Stimulated activated CD4-positive, alpha-beta T cell treated with anti-CD3 and anti-CD28 coated beads, Interleukin-15, amount 100 ng/mL, for 48 hours (primary cell): ENCODE data around the gene TTLL7.
"Not testable (repeated sequence)": the region's sequence is repeated elsewhere in the genome, so short reads cannot be mapped to it uniquely, and the experiment has no call there.

Experiments used
- DNase-seq, 2 donors: peaks; one replicate each; pipeline ENCODE4 v3.0.0-alpha.2; 2020; ENCODE audit warnings: low read depth in 2 of 2

TTLL7 gene

DNA sequence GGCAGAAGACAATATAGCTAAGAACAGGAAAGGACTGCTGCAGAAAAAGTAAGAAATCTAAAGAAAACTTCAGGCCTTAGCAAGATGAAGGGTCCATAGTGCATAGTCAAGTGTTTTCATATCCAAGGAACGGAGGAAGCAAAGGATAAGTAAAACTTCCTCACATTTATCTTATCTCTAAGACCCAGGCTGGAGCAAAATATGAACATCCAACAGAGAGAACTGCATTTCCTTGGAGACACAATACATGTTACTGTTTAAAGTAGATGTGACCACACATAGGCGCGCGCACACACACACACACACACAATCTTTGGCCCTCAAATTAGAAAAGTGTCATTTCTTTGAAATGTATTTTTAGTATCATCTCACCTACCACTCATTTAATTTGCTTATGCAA is 66.7 kb downstream of the TTLL7 start:
- no peak for DNase-seq

DNA sequence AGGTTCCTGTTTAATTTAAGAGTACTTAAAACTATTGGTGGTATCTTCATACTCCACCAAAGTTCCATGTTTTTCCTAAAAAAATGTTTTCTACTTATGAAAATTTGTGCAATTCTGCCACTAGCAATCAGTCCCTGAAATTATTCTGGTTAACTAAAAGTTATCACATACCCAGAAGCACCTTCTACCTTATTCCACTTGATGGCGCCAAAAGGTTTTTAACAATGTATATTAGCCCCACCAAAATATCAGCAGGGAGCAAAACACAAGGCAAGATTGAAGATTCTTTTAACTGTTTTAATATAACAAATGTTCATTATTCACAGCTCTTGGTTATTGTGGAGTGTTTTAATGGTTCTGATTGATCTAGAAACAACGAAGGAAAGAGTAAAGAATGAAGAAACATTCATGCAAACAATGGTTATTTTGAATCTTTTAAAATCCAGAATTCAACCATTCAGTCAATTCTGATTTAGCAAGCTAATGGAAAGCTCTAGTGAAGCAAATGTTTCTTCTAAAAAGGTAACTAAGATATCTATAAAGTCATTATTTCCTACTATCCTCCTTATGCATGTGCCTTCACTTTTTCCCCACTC is 67.2 kb downstream of the TTLL7 start:
- DNase-seq: no peak

DNA sequence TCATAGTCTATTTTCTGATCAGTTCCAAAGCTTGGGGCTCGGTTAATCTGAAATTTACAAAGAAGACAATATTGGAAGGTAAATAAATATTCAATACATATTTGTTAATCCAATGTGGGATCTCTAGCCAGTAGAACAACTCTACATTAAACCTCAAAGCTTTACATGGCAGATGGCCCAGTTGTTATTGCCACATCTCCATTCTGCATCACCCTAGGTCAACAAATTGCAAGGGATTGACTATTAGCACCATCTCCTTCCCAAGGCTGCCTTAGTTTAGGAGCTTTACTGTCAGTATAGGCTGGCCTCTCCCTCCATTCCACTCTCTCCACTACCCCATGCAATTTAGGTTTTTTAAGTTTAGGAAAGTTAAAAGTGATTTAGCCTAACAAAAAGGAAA is 69.7 kb downstream of the TTLL7 start:
- DNase-seq: no peak

DNA sequence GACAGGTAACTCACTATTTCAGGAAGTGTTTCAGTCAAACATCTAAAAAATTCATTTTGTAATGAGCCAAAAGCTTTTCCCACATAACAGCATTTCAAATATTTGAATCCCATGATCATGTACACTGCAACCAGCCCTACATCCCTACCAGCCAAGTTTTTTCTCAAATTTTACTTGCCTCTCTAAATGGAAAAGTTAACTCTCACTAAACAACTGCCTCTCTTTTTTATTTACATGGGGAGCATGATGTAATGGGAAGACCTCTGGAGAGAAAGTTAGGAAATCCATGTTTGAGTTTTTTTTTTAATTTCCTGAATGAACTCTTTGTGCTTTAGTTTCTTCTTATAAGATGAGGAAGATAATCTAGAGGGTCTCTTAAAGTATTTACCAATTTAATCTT is 70.5 kb downstream of the TTLL7 start:
- DNase-seq: no peak

DNA sequence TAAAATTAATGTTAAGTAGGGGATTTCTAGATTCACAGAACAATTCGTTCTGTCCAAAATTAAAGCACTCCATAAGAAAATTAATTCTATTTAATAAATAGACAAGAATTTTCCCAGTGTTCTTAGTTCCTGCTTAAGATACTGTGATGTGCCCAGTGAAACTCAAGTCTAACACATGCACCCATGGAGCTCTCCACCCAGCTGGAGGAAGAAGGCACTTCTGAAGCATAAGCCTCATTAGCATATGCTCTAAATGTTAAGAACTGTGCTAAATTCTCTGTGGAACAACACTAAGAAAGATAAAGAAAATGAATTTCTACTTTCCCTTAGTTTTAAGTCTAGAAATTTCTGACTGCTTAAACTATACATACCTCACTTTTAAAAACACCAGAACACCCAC is 71.2 kb downstream of the TTLL7 start:
- no peak for DNase-seq

DNA sequence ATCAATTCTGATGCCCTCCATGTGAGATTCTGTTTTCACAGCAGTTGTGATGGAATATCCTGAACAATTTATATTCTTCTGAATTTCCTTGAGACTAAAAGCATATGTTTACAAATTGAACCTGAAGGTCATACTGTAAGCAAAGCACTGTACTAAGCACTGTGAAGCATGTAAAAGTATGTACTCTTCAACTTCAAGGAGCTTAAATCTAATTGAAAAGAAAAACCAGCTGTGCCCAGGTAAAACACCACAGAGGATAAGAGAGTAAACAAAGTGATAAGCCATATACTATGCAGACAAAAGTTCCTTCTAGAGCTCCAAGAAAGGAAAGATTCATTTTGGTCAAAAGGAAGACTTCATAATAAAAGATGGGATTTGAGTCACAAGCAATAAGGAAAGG is 71.9 kb downstream of the TTLL7 start:
- no peak for DNase-seq

DNA sequence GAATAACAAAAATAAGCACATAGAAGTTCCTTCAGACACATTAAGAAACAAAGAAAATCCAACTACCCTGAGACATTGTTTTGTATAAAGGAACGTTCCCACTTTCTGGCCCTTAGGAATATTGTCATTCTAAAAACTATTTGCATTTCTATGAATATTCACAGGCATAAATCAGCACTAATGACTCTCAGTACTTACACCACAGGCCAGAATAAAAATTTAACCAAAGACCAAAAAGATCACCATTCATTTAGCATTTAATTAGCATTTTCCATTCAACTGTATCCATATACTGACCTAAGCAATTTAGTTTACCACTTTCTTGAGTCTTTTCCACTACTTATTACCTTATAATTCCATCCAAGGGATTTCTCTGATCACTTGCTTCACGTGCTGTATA is 75.4 kb downstream of the TTLL7 start:
- DNase-seq: no peak

DNA sequence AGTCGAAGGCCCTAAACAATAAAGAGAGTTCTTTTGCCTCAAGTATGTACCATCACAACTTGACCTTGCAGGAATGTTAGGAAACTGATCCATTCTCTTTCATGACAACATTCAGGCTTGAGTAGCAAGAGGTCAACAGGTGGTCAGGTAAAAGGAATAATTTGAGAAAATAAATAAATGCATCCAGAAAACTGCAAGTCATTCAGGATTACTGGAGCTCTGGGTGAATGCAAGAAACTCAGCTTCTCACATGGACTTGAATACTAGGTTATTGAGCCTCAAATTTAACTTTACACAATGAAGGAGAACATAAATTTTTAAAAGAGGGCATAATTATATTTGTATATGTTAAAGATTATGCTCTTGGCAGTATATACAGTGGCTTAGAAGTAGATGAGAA is 76.5 kb downstream of the TTLL7 start:
- no peak for DNase-seq

DNA sequence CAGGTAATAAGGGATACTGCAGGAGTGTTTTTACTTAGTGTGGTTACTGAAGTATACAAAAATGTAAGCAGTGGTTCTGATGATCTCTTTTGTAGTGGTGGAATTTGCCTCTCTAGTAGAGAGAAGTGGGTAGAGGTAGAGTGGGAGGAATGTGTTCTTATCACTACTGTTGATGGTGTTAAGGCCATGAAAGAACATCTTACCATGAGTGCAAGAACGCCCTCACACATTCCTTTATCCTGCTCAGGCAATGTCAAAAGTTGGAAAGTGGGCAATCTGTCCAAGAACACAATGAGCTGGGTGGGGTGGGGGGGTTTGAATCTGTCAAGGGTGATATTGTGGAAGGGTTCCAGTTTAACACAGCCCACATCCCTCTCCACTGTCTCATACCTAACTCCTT is 78.6 kb downstream of the TTLL7 start:
- no peak for DNase-seq

DNA sequence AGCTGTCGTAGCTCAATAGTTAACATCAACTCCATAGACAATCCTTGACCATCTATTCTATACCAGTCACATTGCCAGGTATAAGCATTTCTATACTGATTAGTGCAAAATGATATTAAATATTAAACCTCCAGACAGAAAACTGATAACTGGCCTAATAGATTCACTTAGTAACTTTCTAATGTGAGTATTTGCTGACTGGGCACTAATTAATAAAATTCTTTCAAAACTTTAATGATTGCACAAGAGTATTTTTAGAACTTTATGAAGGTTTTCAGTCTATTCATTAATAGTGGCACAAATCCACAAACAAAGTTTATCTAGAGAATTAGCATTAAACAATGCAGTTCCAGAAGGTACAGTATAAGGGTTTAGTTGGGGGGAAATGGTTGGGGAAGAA is 79.1 kb downstream of the TTLL7 start:
- DNase-seq: no peak

DNA sequence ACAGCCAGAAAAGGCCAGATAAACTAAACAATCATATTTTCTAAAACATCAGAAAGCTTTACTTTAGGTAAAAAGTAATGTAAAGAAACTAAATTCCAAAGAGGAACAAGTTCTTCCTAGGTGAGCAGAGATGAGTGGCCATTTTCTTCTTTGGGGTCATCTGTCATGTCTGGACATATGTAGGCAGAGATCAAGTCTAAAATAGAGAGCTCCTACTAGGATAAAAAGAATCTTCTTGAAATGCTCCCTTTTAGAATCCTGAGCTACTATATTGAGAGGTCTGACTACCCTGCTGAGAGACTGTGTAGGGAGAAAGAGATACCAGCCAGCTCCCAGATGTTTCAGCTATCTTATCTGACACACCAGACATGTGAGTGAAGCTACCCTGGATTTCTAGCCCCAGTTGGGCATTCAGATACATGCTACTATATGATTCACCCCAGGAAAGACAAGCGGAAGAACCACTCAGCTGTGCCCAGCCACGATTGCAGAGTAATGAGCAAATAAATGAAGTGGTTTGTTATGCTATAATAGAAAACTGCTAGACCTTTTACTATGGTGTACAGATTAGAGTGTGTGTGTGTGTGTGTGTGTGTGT is 80.1 kb downstream of the TTLL7 start:
- no peak for DNase-seq

DNA sequence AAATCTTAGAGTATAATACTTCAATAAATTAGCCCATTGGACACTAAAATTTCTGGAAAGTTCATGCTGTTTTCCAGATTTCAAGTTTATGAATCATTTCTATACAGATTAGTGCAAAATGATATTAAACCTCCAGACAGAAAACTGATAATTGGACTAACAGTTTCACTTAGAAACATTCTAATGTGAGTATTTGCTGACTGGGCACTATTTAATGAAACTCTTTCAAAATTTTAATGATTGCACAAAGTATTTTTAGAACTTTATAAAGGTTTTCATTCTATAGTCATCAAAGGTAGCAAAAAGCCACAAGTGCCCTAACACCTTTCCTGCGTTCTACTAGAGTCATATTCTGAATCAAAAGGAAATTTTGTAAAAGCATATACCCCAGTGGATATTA is 81.0 kb downstream of the TTLL7 start:
- no peak for DNase-seq

DNA sequence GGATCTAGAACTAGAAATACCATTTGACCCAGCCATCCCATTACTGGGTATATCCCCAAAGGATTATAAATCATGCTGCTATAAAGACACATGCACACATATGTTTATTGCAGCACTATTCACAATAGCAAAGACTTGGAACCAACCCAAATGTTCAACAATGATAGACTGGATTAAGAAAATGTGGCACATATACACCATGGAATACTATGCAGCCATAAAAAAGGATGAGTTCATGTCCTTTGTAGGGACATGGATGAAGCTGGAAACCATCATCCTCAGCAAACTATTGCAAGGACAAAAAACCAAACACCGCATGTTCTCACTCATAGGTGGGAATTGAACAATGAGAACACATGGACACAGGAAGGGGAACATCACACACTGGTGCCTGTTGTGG is 82.8 kb downstream of the TTLL7 start:
- not testable (repeated sequence) for DNase-seq

DNA sequence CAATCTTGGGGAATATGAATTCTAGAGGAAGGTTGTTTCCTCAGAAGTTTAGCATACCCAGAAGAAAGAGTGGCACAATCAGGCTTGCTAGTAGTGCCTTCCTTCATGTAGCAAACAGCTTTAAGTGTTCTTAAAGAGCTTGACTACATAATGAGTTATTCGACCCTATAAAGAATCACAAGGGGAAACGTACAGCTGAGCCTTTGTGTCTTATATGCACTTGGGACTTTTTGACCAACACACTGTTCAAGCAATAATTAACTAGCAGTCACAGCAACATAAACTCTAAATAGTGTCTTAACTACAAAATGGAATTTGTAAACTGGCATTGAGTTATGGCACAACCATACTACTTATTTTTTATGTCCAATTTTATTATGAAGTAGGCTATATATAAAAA is 86.1 kb downstream of the TTLL7 start:
- no peak for DNase-seq

DNA sequence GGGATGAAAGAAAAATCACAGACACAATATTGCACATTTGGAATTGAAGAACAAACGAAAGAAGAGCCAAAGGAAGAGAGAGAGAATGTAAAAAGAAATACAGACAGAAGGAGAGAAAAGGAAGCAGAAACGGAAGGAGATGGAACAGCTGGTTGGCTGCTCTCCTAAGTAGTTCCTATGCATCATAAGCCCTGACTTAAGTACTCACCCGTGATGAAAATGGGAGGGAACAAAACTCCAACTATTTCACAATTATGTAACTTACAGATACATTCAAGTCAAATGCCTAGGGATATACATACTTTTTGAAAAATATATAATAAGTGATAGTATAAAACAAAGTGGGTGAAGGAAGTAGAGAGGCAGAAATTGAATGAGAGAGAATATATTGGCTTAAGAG is 88.5 kb downstream of the TTLL7 start:
- DNase-seq: no peak

DNA sequence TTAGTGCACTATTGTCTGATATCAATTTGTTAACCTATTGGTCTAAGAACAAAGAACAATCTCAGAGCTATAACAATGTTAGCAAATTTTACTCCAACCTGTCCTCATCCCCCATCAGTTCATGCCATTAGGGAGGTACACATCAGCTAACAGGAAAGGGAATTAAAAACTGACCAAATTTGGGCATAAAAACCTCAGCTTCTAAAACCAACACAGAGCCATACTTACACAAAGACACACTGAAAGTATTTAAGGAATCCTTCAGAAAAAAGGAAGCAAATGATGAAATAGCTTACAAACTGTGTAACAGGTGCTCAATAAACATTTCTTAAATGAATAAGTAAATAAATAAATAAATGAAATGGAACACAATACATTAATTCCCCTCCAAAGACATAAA is 89.2 kb downstream of the TTLL7 start:
- no peak for DNase-seq

DNA sequence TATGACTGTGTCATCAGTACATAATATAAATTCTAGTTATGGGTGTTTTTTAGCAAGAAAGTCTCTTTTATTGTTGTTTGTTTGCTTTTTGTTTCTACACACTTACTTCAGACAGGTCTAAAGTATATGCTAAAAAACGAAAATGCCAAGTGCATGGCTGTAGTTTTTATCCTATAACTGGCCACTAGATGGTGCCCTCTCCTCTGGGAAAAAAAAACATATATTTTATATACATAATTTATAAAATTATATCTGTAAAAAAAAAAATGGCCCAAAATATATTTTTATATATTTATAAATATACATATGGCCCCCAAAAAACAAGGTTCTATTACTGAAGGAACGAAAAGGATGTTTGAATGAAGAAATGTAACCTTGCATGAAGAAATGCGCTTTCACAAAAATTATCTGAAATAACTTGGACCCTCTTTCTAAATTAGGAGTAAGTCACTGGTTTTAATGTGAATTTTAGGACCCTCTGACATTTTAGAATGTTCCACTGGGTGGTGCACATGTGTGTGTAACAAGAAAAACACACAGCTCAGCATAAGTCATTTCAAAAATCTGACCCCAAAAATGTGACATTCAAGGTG is 93.5 kb downstream of the TTLL7 start:
- DNase-seq: no peak

DNA sequence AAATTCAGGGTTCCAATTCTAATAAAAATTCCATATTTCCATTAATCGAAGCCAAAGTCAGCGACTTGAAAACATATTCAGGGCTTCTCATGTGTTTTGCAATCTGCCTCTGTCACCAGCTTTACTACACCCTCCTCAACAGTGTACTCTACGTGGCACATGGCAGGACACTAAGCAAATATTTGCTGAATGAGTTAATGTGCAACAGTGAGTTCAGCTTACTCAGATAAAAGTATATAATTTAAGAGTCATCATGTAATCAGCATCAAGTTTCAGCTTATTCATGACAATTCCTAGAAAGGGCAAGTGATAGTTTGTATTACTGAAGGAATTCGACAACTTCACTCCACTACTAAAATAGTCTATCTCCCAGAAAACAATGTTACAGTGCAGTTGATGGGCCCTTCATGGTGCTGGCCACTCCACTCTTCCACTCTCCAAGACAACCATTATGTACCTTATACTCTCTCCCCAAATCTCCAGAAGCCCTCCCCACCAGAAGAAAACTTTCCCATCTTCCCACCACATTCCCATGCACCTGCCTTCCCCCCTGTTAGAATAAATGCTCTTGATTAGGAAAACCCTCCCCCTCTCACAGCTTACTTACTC is 97.3 kb downstream of the TTLL7 start:
- no peak for DNase-seq

DNA sequence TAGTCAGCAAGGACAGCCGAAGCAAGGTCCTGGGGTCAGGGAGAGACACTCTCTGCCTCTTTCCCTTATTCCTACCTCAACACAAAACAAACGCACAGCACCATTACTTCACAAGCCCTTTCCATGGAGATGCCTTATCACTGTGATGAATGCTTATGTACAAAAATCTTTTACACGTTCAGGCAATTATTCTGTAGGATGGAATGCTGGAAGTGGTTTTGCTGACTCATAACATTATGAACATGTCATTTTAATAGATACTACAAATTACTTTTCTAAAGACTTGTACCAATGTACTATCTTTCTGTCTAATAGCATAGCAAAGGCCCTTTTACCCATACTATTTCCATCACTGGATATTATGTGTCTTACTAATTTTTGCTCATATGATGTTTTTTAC is 98.4 kb downstream of the TTLL7 start:
- no peak for DNase-seq

DNA sequence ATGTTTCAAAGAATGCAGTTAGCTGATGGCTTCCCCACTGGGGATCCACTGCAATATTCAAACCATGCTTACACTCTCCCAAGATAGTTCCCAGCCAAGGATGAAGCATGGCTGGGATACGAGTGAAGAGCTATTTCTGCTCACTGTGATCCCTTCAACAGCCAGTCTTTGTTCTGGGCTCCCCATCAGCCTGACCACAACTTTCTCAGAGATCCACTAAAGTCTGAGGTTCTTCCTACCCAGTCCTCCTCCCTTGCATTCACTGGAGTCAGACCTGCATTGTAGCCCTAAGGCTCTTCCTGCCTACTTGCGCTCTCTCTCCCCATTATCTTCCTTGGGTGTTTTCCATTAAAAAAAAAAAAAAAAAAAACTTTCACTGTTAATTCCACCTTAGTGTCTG is 101.4 kb downstream of the TTLL7 start:
- no peak for DNase-seq

DNA sequence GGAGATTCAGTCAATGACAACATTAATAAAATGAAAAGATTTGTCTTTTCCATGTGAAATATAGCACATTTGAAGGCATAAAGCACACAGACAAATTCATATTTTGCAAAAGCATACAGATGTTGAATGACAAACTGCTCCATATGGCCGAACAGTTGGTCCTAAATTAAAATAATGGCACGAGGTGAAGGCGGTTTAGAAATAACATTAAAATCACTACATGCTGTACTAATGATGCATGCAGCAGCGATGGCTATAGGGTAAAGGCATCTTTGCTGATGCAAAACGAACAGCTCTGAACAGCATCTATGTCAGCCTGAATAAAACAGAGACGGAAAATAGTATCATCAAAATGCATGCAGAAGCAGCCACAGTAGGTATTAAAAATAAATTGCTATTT is 102.6 kb downstream of the TTLL7 start:
- no peak for DNase-seq

DNA sequence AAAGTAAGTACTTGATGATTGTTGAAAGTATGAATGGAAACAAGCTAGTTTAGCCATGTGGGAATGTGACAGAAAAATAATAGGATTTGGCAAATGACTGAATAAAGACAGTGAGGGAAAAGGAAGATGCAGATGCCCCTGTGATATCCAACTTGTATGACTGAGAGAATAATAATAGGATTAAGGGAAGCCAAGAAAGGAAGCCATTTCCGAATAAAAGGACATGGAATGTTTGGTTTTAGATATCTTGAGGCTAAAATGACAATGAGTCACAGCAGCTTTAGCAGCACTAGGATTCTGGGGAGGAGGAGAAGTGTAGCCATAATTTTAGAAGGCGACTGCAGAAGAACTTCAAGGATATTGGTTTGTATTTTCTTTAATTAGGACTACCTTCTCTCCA is 109.2 kb downstream of the TTLL7 start:
- no peak for DNase-seq

DNA sequence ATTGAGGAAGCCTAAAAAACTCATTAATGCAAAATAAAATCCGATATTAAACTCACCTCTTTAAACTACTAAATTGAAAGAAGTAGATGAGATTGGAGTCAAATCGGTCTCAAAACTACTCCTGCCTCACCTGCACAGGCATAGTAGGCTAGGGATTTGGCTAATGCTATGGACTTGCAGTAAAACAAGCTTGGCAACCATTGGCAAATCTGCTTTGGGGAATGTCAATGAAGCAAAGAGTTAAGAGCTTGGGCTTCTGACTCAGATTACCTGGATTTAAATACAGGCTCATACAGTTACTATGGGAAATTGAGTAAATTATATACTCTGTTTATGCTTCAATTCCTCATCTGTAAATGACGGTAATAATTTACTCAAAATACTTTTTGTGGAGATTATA is 111.4 kb downstream of the TTLL7 start:
- DNase-seq: no peak

DNA sequence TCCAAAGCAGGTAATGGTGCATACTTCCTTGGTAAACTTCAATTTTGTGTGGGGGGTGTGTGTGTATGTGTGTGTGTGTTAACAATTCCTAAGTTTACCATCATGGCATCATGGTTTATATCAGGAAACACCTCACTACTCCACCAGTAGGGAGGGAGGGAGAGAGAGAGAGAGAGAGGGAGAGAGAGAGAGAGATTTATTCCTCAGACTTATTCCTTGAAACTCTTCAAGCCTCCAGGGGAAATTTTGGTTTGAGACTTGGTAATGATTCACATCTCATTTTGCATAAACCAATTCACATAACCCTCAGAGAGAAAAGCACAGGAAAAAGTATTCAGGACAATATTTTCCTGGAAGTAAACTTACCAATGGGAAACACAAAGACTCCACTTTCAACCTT is 115.0 kb downstream of the TTLL7 start:
- no peak for DNase-seq
